SU-DHL-6 (cell line): ENCODE data around the gene FRAT1.

Source experiments
- H2AFZ ChIP-seq: fragments of 200-600 bp; sonication (generic); 2 replicates; pipeline ENCODE4 v1.6.1; 2014; ENCODE audit warnings: low read depth, mild to moderate bottlenecking, moderate library complexity, mixed read lengths, antibody characterized with exemption, low read length; ENCODE audit not compliant: severe bottlenecking
- H3F3A ChIP-seq: fragments of 200-600 bp; shearing (Covaris generic); 2 replicates; pipeline ENCODE4 v1.6.0; 2016; ENCODE audit warnings: antibody characterized with exemption, mild to moderate bottlenecking; ENCODE audit not compliant: insufficient read depth
- H3K27ac ChIP-seq: fragments of 200-600 bp; sonication (generic); 2 replicates; pipeline ENCODE4 v1.5.1; 2016; ENCODE audit warnings: low read depth, mild to moderate bottlenecking, low read length, moderate library complexity, mixed read lengths
- H3K27me3 ChIP-seq: fragments of 200-600 bp; sonication (generic), shearing (Covaris generic); 2 replicates; pipeline ENCODE4 v1.6.0; 2014; ENCODE audit warnings: mild to moderate bottlenecking, low read length
- H3K36me3 ChIP-seq: fragments of 200-600 bp; sonication (generic); 2 replicates; pipeline ENCODE4 v1.6.1; 2014; ENCODE audit warnings: mild to moderate bottlenecking, low read length, mixed read lengths
- H3K4me2 ChIP-seq: fragments of 300-600, 200-600 bp; shearing (Covaris generic), sonication (generic); 2 replicates; pipeline ENCODE4 v1.6.0; 2014; ENCODE audit warnings: low read length, low read depth, mild to moderate bottlenecking; ENCODE audit not compliant: poor library complexity, severe bottlenecking
- H3K4me3 ChIP-seq: fragments of 200-600 bp; sonication (generic); 2 replicates; pipeline ENCODE4 v1.5.1; 2014; ENCODE audit warnings: antibody characterized with exemption, low read length, mild to moderate bottlenecking, mixed read lengths; ENCODE audit not compliant: insufficient read depth, poor library complexity, severe bottlenecking
- H3K79me2 ChIP-seq: fragments of 200-600 bp; sonication (generic); 2 replicates; pipeline ENCODE4 v1.6.1; 2014; ENCODE audit warnings: mild to moderate bottlenecking, low read length, moderate library complexity; ENCODE audit not compliant: insufficient read depth
- H3K9ac ChIP-seq: fragments of 200-600 bp; sonication (generic); 2 replicates; pipeline ENCODE4 v1.7.0; 2014; ENCODE audit warnings: mild to moderate bottlenecking, low read length
- H3K9me2 ChIP-seq: fragments of 200-600 bp; sonication (generic); replicated peaks from 2 replicates; pipeline ENCODE4 v1.6.1; 2014; ENCODE audit warnings: low read length; ENCODE audit not compliant: insufficient read depth
- H3K9me3 ChIP-seq: fragments of 200-600 bp; sonication (generic); 2 replicates; pipeline ENCODE4 v1.6.1; 2014; ENCODE audit warnings: low read length, mixed read lengths; ENCODE audit not compliant: insufficient read depth
- H4K20me1 ChIP-seq: fragments of 200-600 bp; sonication (generic); 2 replicates; pipeline ENCODE4 v1.6.1; 2014; ENCODE audit warnings: low read depth, mild to moderate bottlenecking, antibody characterized with exemption, low read length, moderate library complexity, mixed read lengths
- CTCF ChIP-seq: fragments of 200-600 bp; sonication (generic); IDR thresholded peaks from one replicate; pipeline ENCODE4 v1.5.1; 2017; ENCODE audit warnings: antibody characterized with exemption, mild to moderate bottlenecking, low read length, moderate library complexity; ENCODE audit not compliant: insufficient read depth, poor library complexity, severe bottlenecking
- EZH2phosphoT487 ChIP-seq: fragments of 200-600 bp; sonication (generic), shearing (Covaris generic); conservative IDR thresholded peaks from 2 replicates; pipeline ENCODE4 v1.6.1; 2018; ENCODE audit warnings: mild to moderate bottlenecking, antibody characterized with exemption, low read length, moderate library complexity, mixed read lengths

Gene FRAT1

GRCh38 chr10:97298223-97298571 lies 20.9 kb upstream of the FRAT1 start:
- Histone ChIP-seq H3K27ac (no peak overlapping the region), H4K20me1 (no peaks in the 10 kb centered on the region), H2AFZ (no peak overlapping the region), H3K27me3 (no peaks in the 10 kb centered on the region), H3K9me3 (no peaks in the 10 kb centered on the region), H3K9ac (no peak overlapping the region), H3K9me2 (no peaks in the 10 kb centered on the region), H3K79me2 (no peaks in the 10 kb centered on the region), H3F3A (no peaks in the 10 kb centered on the region), H3K4me3 (no peak overlapping the region), H3K4me2 (no peak overlapping the region), H3K36me3 (no peaks in the 10 kb centered on the region)
- TF ChIP-seq EZH2phosphoT487: no peak
- no peak for TF ChIP-seq CTCF

- no peaks in the 10 kb centered on the region for H3K9me3 ChIP-seq
- H3F3A ChIP-seq: no peaks in the 10 kb centered on the region
- H3K4me3 ChIP-seq: no peak overlapping the region
- no peaks in the 10 kb centered on the region for H4K20me1 ChIP-seq
- H3K9me2 ChIP-seq: no peaks in the 10 kb centered on the region
- H3K36me3 ChIP-seq: no peaks in the 10 kb centered on the region
- H3K27me3 ChIP-seq: no peaks in the 10 kb centered on the region
- no peaks in the 10 kb centered on the region for H3K79me2 ChIP-seq
- no peak overlapping the region for H3K4me2 ChIP-seq
- no peak for TF ChIP-seq EZH2phosphoT487
- no peak for TF ChIP-seq CTCF
- no peak overlapping the region for H3K9ac ChIP-seq
- no peak overlapping the region for H2AFZ ChIP-seq
- H3K27ac ChIP-seq: no peak overlapping the region
Observed at GRCh38 chr10:97300980-97301379, 18.1 kb upstream of the FRAT1 start.

GRCh38 chr10:97302088-97302791 lies 16.8 kb upstream of the FRAT1 start:
- H3K36me3 ChIP-seq: no peaks in the 10 kb centered on the region
- H3F3A ChIP-seq: no peaks in the 10 kb centered on the region
- H3K27me3 ChIP-seq: no peaks in the 10 kb centered on the region
- H3K9me3 ChIP-seq: no peaks in the 10 kb centered on the region
- TF ChIP-seq CTCF (no peak), EZH2phosphoT487 (no peak)
- H3K4me2 ChIP-seq: no peak overlapping the region
- no peak overlapping the region for H2AFZ ChIP-seq
- H3K9ac ChIP-seq: no peak overlapping the region
- no peaks in the 10 kb centered on the region for H4K20me1 ChIP-seq
- H3K79me2 ChIP-seq: no peaks in the 10 kb centered on the region
- no peaks in the 10 kb centered on the region for H3K9me2 ChIP-seq
- H3K4me3 ChIP-seq: no peak overlapping the region
- H3K27ac ChIP-seq: no peak overlapping the region
